ENCODE measurements around the gene PIK3R1. TPM values are rescaled to one million over a fixed set of nuclear protein-coding genes. Genes with fewer than 3 reads are reported as not detected.
"Not testable (repeated sequence)": the region's sequence is repeated elsewhere in the genome, so short reads cannot be mapped to it uniquely, and the experiment has no call there.

PIK3R1 gene
- total RNA-seq, 2 donors from 2014 or later, result 29.8 to 30.2 TPM

GRCh38 chr5:68200288-68200687 is 15.3 kb upstream of the PIK3R1 start:
- H3K9me3 ChIP-seq (ENCODE audit: control insufficient read depth, low read length), result no peaks in the 10 kb centered on the region
- H3K4me1 ChIP-seq (ENCODE audit: control insufficient read depth, insufficient read depth, low read length), result no peaks in the 10 kb centered on the region
- WGBS, 2 experiments (ENCODE audit: insufficient coverage in 1 of 2, insufficient read length in 1 of 2), result 87 to 93% methylated on average over 4 of the region's 4 CpGs
- no peak overlapping the region for H3K4me3 Mint-ChIP-seq
- H3K4me1 Mint-ChIP-seq, result no peaks in the 10 kb centered on the region
- no peak overlapping the region for H3K4me3 ChIP-seq (ENCODE audit: low read length)
- H3K9me3 Mint-ChIP-seq, result no peaks in the 10 kb centered on the region
- H3K36me3 Mint-ChIP-seq (ENCODE audit: low read depth), result no peaks in the 10 kb centered on the region
- TF ChIP-seq, protein P1, sequence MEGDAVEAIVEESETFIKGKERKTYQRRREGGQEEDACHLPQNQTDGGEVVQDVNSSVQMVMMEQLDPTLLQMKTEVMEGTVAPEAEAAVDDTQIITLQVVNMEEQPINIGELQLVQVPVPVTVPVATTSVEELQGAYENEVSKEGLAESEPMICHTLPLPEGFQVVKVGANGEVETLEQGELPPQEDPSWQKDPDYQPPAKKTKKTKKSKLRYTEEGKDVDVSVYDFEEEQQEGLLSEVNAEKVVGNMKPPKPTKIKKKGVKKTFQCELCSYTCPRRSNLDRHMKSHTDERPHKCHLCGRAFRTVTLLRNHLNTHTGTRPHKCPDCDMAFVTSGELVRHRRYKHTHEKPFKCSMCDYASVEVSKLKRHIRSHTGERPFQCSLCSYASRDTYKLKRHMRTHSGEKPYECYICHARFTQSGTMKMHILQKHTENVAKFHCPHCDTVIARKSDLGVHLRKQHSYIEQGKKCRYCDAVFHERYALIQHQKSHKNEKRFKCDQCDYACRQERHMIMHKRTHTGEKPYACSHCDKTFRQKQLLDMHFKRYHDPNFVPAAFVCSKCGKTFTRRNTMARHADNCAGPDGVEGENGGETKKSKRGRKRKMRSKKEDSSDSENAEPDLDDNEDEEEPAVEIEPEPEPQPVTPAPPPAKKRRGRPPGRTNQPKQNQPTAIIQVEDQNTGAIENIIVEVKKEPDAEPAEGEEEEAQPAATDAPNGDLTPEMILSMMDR (conservative IDR thresholded peaks at IDR 0.05), result no peak
- H3K27me3 ChIP-seq (ENCODE audit: control insufficient read depth, insufficient read depth, low read length, poor library complexity, severe bottlenecking), result no peaks in the 10 kb centered on the region
- no peak overlapping the region for H3K9ac ChIP-seq (ENCODE audit: extremely low read depth, low read length, poor library complexity, severe bottlenecking)
- DNase-seq, result no peak
- H3K27me3 Mint-ChIP-seq (ENCODE audit: insufficient read depth), result peaks cover 2% of the 10 kb centered on the region
- H3K36me3 ChIP-seq (ENCODE audit: control insufficient read depth, insufficient read depth, low read length), result no peaks in the 10 kb centered on the region
- H3K27ac Mint-ChIP-seq, result no peak overlapping the region
- H3K27ac ChIP-seq (ENCODE audit: low read depth, low read length), result no peak overlapping the region

DNA sequence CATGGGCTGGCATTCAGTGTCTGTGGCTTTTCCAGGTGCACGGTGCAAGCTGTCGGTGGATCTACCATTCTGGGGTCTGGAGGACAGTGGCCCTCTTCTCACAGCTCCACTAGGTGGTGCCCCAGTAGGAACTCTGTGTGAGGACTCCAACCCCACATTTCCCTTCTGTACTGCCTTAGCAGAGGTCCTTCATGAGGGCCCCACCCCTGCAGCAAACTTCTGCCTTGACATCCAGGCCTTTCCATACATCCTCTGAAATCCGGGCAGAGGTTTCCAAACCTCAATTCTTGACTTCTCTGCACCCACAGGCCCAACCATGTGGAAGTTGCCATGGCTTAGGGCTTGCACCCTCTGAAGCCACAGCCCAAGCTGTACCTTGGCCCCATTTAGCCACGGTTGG is 4.9 kb upstream of the PIK3R1 start:
- not testable (repeated sequence) for H3K36me3 Mint-ChIP-seq (ENCODE audit: low read depth); H3K27ac Mint-ChIP-seq; H3K4me3 ChIP-seq (ENCODE audit: low read length); H3K4me1 Mint-ChIP-seq; H3K27me3 Mint-ChIP-seq (ENCODE audit: insufficient read depth); H3K27ac ChIP-seq (ENCODE audit: low read depth, low read length); DNase-seq; H3K9ac ChIP-seq (ENCODE audit: extremely low read depth, low read length, poor library complexity, severe bottlenecking); H3K4me1 ChIP-seq (ENCODE audit: control insufficient read depth, insufficient read depth, low read length); H3K36me3 ChIP-seq (ENCODE audit: control insufficient read depth, insufficient read depth, low read length); H3K27me3 ChIP-seq (ENCODE audit: control insufficient read depth, insufficient read depth, low read length, poor library complexity, severe bottlenecking); H3K4me3 Mint-ChIP-seq
- 92 to 94% methylated on average over 2 to 4 of the region's 4 CpGs for WGBS, 2 experiments (ENCODE audit: insufficient coverage in 1 of 2, insufficient read length in 1 of 2)
- peaks cover 28% of the 10 kb centered on the region for H3K9me3 ChIP-seq (ENCODE audit: control insufficient read depth, low read length)
- H3K9me3 Mint-ChIP-seq, result peaks cover 34% of the 10 kb centered on the region

DNA sequence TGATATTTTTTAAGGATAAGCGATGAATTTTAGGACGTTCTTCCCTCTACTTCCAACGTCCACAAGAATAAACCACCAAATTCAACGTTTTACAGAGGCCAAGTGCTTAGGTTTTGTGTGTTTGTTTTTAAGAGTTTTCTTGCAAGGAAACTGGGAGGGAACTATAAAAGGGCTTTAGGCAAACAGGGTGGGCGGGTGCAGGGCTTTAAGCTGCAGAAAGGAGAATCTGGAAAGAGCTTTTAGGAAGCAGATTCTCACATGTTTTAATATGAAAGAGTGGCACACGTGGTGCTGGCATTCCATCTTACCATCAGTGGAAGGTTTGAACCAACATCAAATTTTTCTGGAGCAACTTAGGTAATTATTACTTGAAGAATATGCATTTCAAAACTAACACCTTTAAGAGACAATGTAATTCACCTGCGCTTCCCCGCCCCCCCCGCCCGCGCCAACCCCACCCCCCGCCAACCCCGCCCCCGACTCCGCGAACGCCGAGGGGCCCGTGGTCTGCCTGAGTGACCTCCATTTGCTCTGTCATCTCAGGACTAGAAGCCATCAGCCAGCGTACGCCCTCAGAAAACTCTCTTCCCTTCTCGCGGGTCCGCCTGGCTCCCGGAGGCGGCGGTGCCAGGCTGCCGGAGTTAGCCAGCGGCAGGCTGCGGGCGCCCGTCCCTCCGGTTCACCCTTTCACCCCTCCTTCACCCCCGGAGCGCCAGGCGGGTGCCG is 911 bp upstream of the PIK3R1 start:
- Mint-ChIP-seq H3K4me1 (peaks cover 29% of the 10 kb centered on the region), H3K27ac (peak overlapping the region; percentile 92), H3K36me3 (ENCODE audit: low read depth) (peaks cover 7% of the 10 kb centered on the region), H3K9me3 (peaks cover 27% of the 10 kb centered on the region), H3K4me3 (peak overlapping the region; percentile 70), H3K27me3 (ENCODE audit: insufficient read depth) (peaks cover 9% of the 10 kb centered on the region)
- Histone ChIP-seq H3K9me3 (ENCODE audit: control insufficient read depth, low read length) (peaks cover 23% of the 10 kb centered on the region), H3K27ac (ENCODE audit: low read depth, low read length) (peak overlapping the region; percentile 89), H3K36me3 (ENCODE audit: control insufficient read depth, insufficient read depth, low read length) (no peaks in the 10 kb centered on the region), H3K4me3 (ENCODE audit: low read length) (peak overlapping the region; percentile 98), H3K4me1 (ENCODE audit: control insufficient read depth, insufficient read depth, low read length) (peaks cover 8% of the 10 kb centered on the region), H3K27me3 (ENCODE audit: control insufficient read depth, insufficient read depth, low read length, poor library complexity, severe bottlenecking) (no peaks in the 10 kb centered on the region), H3K9ac (ENCODE audit: extremely low read depth, low read length, poor library complexity, severe bottlenecking) (peak overlapping the region; percentile 67)
- WGBS, 2 experiments (ENCODE audit: insufficient coverage in 1 of 2, insufficient read length in 1 of 2), result 1 to 2% methylated on average over 8 to 27 of the region's 37 CpGs
- TF ChIP-seq, protein P1 (conservative IDR thresholded peaks at IDR 0.05), result no peak
- no peak for DNase-seq
